A549 (cell line): Measurements from ENCODE around the gene MLX. TPM values are rescaled to one million over a fixed set of nuclear protein-coding genes. Genes with fewer than 3 reads are reported as not detected.
A peak's percentile ranks its signal among the peaks of the same experiment; 100 is the strongest.

Experiments used
- ATAC-seq, 2 experiments: fragments of 200-7000 bp in 1 of 2; fragments of >200 bp in 1 of 2; cut with Nextera tagmentation in 1 of 2; cut with Tn5 transposase in 1 of 2; 3 replicates each; pipeline versions ENCODE4 v1.8.0 to v1.9.1; 2018 to 2020; ENCODE audit warnings: mild to moderate bottlenecking in 1 of 2, moderate library complexity in 1 of 2
- CTCF ChIA-PET: fragments of 300-600 bp; sonication (Branson Sonifier 250); formaldehyde crosslinking; extraction: SDS; loops from one replicate; lab custom pipeline; 2021; ENCODE audit warnings: antibody characterized with exemption, inconsistent platforms; lab: Yijun Ruan, JAX
- POLR2A ChIA-PET: fragments of 350-600 bp; formaldehyde crosslinking; extraction: SDS; loops from one replicate; lab custom pipeline; 2021; ENCODE audit warnings: antibody characterized with exemption, inconsistent platforms; lab: Yijun Ruan, JAX
- DNase-seq, 2 experiments: peaks; one replicate each; pipeline versions ENCODE4 v3.0.0 to v3.0.0-alpha.2; 2011 to 2016; ENCODE audit warnings: low read depth in 1 of 2, low spot score in 1 of 2
- FAIRE-seq: peaks from 2 replicates; lab custom pipeline; 2011; peaks lifted over from hg19 to GRCh38; lab: Jason Lieb, UNC
- H3K27ac ChIP-seq, 2 experiments: fragments of >200 bp; sonication (Bioruptor Twin); formaldehyde crosslinking; 3 replicates each; pipeline ENCODE4 v1.5.1; 2016 to 2017
- H3K4me1 ChIP-seq: fragments of >200 bp; sonication (Bioruptor Twin); formaldehyde crosslinking; 3 replicates; pipeline ENCODE4 v1.6.1; 2016
- H3K4me2 ChIP-seq: fragments of >200 bp; sonication (Bioruptor Twin); formaldehyde crosslinking; 3 replicates; pipeline ENCODE4 v1.6.1; 2016
- H3K4me3 ChIP-seq: fragments of >200 bp; sonication (Bioruptor Twin); formaldehyde crosslinking; 3 replicates; pipeline ENCODE4 v1.5.1; 2016
- H3K9me3 ChIP-seq: fragments of >200 bp; sonication (Bioruptor Twin); formaldehyde crosslinking; 3 replicates; pipeline ENCODE4 v1.6.1; 2016
- BCL3 ChIP-seq: fragments of >200 bp; sonication (Bioruptor Twin); formaldehyde crosslinking; IDR thresholded peaks from 3 replicates; pipeline ENCODE4 v1.6.1; 2016
- BHLHE40 ChIP-seq: IDR thresholded peaks from 2 replicates; pipeline ENCODE4 v1.6.1; 2012; ENCODE audit warnings: low read depth, low read length, inconsistent platforms
- CHD4 ChIP-seq: fragments of 200-600 bp; sonication (generic); IDR thresholded peaks from 2 replicates; pipeline ENCODE4 v1.6.1; 2016; ENCODE audit warnings: antibody characterized with exemption, mild to moderate bottlenecking, borderline replicate concordance
- EHF ChIP-seq: fragments of 250-450 bp; sonication (Bioruptor Pico); IDR thresholded peaks from 2 replicates; pipeline ENCODE4 v1.5.0; 2020; ENCODE audit warnings: mild to moderate bottlenecking
- EHMT2 ChIP-seq: fragments of 200-600 bp; sonication (generic); IDR thresholded peaks from 2 replicates; pipeline ENCODE4 v1.6.1; 2016; ENCODE audit warnings: antibody characterized with exemption, low read depth, mild to moderate bottlenecking, moderate library complexity
- ELK1 ChIP-seq: fragments of 150-350 bp; IDR thresholded peaks from 2 replicates; pipeline ENCODE4 v1.6.1; 2014; ENCODE audit warnings: low read depth, mild to moderate bottlenecking, low read length
- EP300 ChIP-seq, 2 experiments: fragments of >200 bp; sonication (Bioruptor Twin); formaldehyde crosslinking; IDR thresholded peaks; 2 replicates in 1 of 2; 3 replicates in 1 of 2; pipeline ENCODE4 v1.6.1; 2016 to 2017
- FOXS1 ChIP-seq: fragments of 250-450 bp; sonication (Bioruptor Pico); IDR thresholded peaks from 2 replicates; pipeline ENCODE4 v1.5.0; 2020; ENCODE audit warnings: mild to moderate bottlenecking, moderate library complexity
- HOXA7 ChIP-seq: fragments of 250-450 bp; sonication (Bioruptor Pico); IDR thresholded peaks from 2 replicates; pipeline ENCODE4 v1.5.0; 2020; ENCODE audit warnings: mild to moderate bottlenecking, moderate library complexity
- HOXB13 ChIP-seq: fragments of 250-450 bp; sonication (Bioruptor Pico); IDR thresholded peaks from 2 replicates; pipeline ENCODE4 v1.5.0; 2020; ENCODE audit warnings: low read depth, mild to moderate bottlenecking, moderate library complexity
- HOXB5 ChIP-seq: fragments of 250-450 bp; sonication (Bioruptor Pico); IDR thresholded peaks from 2 replicates; pipeline ENCODE4 v1.5.0; 2020; ENCODE audit warnings: mild to moderate bottlenecking, moderate library complexity
- JUNB ChIP-seq: fragments of >200 bp; sonication (Bioruptor Twin); formaldehyde crosslinking; IDR thresholded peaks from 2 replicates; pipeline ENCODE4 v1.6.1; 2016
- NFE2L2 ChIP-seq: fragments of 150-350 bp; conservative IDR thresholded peaks from 2 replicates; pipeline ENCODE4 v1.6.1; 2014; ENCODE audit warnings: low read length
- NPAS2 ChIP-seq: fragments of 250-450 bp; sonication (Bioruptor Pico); IDR thresholded peaks from 2 replicates; pipeline ENCODE4 v1.8.0; 2022; ENCODE audit warnings: mild to moderate bottlenecking, moderate library complexity, borderline replicate concordance
- RAD21 ChIP-seq, 2 experiments: fragments of >200 bp in 1 of 2; sonication (Bioruptor Twin) in 1 of 2; formaldehyde crosslinking in 1 of 2; IDR thresholded peaks in 1 of 2; conservative IDR thresholded peaks in 1 of 2; 2 replicates in 1 of 2; 3 replicates in 1 of 2; pipeline ENCODE4 v1.6.1; 2012 to 2018; ENCODE audit warnings: inconsistent platforms in 1 of 2
- RARB ChIP-seq: fragments of 250-450 bp; sonication (Bioruptor Pico); IDR thresholded peaks from 2 replicates; pipeline ENCODE4 v1.8.0; 2021; ENCODE audit warnings: mild to moderate bottlenecking, moderate library complexity
- RFX5 ChIP-seq: fragments of 450-650 bp; IDR thresholded peaks from 2 replicates; pipeline ENCODE4 v1.7.1; 2014; ENCODE audit warnings: antibody characterized with exemption, mild to moderate bottlenecking, moderate library complexity
- SMC3 ChIP-seq: fragments of >200 bp; sonication (Bioruptor Twin); formaldehyde crosslinking; IDR thresholded peaks from 3 replicates; pipeline ENCODE4 v1.6.1; 2018; ENCODE audit warnings: inconsistent platforms
- ZNF302 ChIP-seq: fragments of 250-450 bp; sonication (Bioruptor Pico); IDR thresholded peaks from 2 replicates; pipeline ENCODE4 v1.9.0; 2021; ENCODE audit warnings: inconsistent platforms, mild to moderate bottlenecking, moderate library complexity
- WGBS: methylation state at CpG from one replicate; pipeline ENCODE4 v1.1.6; 2017; ENCODE audit errors: missing lambda C conversion rate; 5-methylcytosine and 5-hydroxymethylcytosine counted together
- polyA plus RNA-seq, 4 experiments: library from polyadenylated mRNA; depleted of rRNA in 3 of 4; stranded (reverse); fragments of >200 nt; fragmentation: RNase III in 1 of 4; extraction: RNeasy Plus Mini Kit Qiagen cat#74134 plus additional on column Dnase treatment in 1 of 4; gene quantifications; 2 replicates in 3 of 4; 3 replicates in 1 of 4; pipeline ENCODE4 v1.2.3, GENCODE V29; 2011 to 2017
- TF ChIP-seq, protein P1 (sequence below): IDR thresholded peaks from 2 replicates; pipeline ENCODE4 v1.6.1; 2012
- TF ChIP-seq, protein P2 (sequence below): fragments of 250-450 bp; sonication (Bioruptor Pico); IDR thresholded peaks from 2 replicates; pipeline ENCODE4 v1.5.0; 2020; ENCODE audit warnings: low read depth, mild to moderate bottlenecking, moderate library complexity
- TF ChIP-seq, protein P3 (sequence below): fragments of 200-600 bp; sonication (generic); IDR thresholded peaks from 2 replicates; pipeline ENCODE4 v1.6.1; 2016; ENCODE audit warnings: antibody characterized with exemption, mild to moderate bottlenecking, moderate library complexity

Gene MLX
- polyA plus RNA-seq, 2 of the 4 experiments (the other 2 are of a cell fraction): 46.3 to 48.0 TPM

DNA sequence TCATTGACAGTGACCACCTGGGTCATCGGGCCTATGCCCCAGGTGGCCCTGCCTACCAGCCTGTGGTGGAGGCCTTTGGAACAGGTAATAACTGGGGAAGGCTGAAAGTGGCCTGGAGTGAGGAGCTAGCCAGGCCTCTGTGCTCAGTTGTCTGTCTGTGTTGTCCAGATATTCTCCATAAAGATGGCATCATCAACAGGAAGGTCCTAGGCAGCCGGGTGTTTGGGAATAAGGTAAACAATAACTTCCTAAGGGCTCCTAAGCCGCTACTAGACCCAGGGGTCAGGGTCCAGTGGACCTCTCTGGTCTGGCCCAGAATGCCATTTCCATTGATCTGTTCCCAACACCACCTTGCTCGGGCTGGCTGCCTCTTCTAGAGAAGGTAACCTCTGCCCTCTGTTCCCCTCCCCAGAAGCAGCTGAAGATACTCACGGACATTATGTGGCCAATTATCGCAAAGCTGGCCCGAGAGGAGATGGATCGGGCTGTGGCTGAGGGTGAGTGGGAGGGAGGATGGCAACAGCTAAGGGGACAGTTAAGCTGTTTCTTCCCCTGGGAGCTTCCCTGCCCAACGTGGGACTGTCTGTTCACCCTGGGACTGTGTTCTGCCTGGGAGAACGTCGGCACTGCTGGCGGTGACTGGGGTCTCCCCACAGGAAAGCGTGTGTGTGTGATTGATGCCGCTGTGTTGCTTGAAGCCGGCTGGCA, 1.9 kb upstream of the MLX start:
- TF ChIP-seq CHD4 (no peak), RAD21 (conservative IDR thresholded peaks at IDR 0.05 in 1 of 2, IDR thresholded peaks at IDR 0.05 in 1 of 2) (no peak), RARB (CRISPR knock-in tag) (no peak)
- TF ChIP-seq, all 56 proteins: peak for 0
- POLR2A ChIA-PET: interaction anchor here (1.9 to 3.5 kb wide), 2 partner anchors 11 to 12 kb away, joined by 7 to 17 read pairs; partner anchors contain the start of gene PSMC3IP
- H3K4me1 ChIP-seq: peaks cover 38% of the 10 kb centered on the region

GRCh38 chr17:42565523-42566214, 1.2 kb upstream of the MLX start:
- TF ChIP-seq, protein P1, sequence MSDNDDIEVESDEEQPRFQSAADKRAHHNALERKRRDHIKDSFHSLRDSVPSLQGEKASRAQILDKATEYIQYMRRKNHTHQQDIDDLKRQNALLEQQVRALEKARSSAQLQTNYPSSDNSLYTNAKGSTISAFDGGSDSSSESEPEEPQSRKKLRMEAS: no peak
- TF ChIP-seq EHF (CRISPR knock-in tag) (no peak), ELK1 (no peak), FOXS1 (CRISPR knock-in tag) (no peak), BHLHE40 (no peak), EP300 (IDR thresholded peaks at IDR 0.05) (no peak), JUNB (no peak), SMC3 (no peak), HOXB13 (CRISPR knock-in tag) (no peak), ZNF302 (CRISPR knock-in tag) (no peak), CHD4 (no peak), HOXB5 (no peak), HOXA7 (CRISPR knock-in tag) (no peak), RFX5 (no peak), BCL3 (no peak), NFE2L2 (no peak), EHMT2 (no peak), NPAS2 (CRISPR knock-in tag) (no peak)
- TF ChIP-seq, protein P2, sequence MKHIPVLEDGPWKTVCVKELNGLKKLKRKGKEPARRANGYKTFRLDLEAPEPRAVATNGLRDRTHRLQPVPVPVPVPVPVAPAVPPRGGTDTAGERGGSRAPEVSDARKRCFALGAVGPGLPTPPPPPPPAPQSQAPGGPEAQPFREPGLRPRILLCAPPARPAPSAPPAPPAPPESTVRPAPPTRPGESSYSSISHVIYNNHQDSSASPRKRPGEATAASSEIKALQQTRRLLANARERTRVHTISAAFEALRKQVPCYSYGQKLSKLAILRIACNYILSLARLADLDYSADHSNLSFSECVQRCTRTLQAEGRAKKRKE (CRISPR knock-in tag): no peak
- TF ChIP-seq, protein P3, sequence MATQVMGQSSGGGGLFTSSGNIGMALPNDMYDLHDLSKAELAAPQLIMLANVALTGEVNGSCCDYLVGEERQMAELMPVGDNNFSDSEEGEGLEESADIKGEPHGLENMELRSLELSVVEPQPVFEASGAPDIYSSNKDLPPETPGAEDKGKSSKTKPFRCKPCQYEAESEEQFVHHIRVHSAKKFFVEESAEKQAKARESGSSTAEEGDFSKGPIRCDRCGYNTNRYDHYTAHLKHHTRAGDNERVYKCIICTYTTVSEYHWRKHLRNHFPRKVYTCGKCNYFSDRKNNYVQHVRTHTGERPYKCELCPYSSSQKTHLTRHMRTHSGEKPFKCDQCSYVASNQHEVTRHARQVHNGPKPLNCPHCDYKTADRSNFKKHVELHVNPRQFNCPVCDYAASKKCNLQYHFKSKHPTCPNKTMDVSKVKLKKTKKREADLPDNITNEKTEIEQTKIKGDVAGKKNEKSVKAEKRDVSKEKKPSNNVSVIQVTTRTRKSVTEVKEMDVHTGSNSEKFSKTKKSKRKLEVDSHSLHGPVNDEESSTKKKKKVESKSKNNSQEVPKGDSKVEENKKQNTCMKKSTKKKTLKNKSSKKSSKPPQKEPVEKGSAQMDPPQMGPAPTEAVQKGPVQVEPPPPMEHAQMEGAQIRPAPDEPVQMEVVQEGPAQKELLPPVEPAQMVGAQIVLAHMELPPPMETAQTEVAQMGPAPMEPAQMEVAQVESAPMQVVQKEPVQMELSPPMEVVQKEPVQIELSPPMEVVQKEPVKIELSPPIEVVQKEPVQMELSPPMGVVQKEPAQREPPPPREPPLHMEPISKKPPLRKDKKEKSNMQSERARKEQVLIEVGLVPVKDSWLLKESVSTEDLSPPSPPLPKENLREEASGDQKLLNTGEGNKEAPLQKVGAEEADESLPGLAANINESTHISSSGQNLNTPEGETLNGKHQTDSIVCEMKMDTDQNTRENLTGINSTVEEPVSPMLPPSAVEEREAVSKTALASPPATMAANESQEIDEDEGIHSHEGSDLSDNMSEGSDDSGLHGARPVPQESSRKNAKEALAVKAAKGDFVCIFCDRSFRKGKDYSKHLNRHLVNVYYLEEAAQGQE: no peak
- TF ChIP-seq, all 56 proteins: peak for 0
- H3K27ac ChIP-seq: peak overlapping the region; percentile 96; a peak in 4 of 6 replicates
- H3K9me3 ChIP-seq: no peaks in the 10 kb centered on the region
- peaks cover 38% of the 10 kb centered on the region for H3K4me1 ChIP-seq
- 92% methylated on average over 16 of the region's 16 CpGs for WGBS
- POLR2A ChIA-PET: interaction anchor here (1.9 to 3.5 kb wide), 2 partner anchors 11 kb away, joined by 7 to 17 read pairs; partner anchors contain the start of gene PSMC3IP
- CTCF ChIA-PET: interaction anchor here (0.6 to 9.3 kb wide), 8 partner anchors 12 to 270 kb away, joined by 3 to 120 read pairs (median 4); partner anchors contain the start of genes PLEKHH3 and PSMC3IP
- DNase-seq: no peak
- FAIRE-seq: no peak
- no peak for ATAC-seq
- no peak overlapping the region for H3K4me2 ChIP-seq
- no peak overlapping the region for H3K4me3 ChIP-seq

More for the DNA sequence above, 1.9 kb upstream of the MLX start:
- FAIRE-seq: no peak
- no peaks in the 10 kb centered on the region for H3K9me3 ChIP-seq
- no peak overlapping the region for H3K27ac ChIP-seq
- no peak for ATAC-seq
- H3K4me3 ChIP-seq: no peak overlapping the region
- no peak overlapping the region for H3K4me2 ChIP-seq
- 88% methylated on average over 15 of the region's 15 CpGs for WGBS
- DNase-seq: no peak
- CTCF ChIA-PET: interaction anchor here (0.6 to 9.3 kb wide), 9 partner anchors 8 to 271 kb away, joined by 3 to 120 read pairs (median 4); partner anchors contain the start of genes PLEKHH3 and PSMC3IP
